Vagina (tissue), 2 donors: ENCODE results near the gene POU2F1. TPM values are rescaled to one million over a fixed set of nuclear protein-coding genes. Genes with fewer than 3 reads are reported as not detected.

Experiments used
- DNase-seq, 2 donors: peaks; one replicate each; pipeline ENCODE4 v3.0.0-alpha.2; 2017; ENCODE audit errors: extremely low spot score in 2 of 2
- H3K27ac ChIP-seq: fragments of 200-600 bp; sonication (generic); one replicate; pipeline ENCODE4 v1.5.1; 2019
- H3K27me3 ChIP-seq: fragments of 200-600 bp; sonication (generic); one replicate; pipeline ENCODE4 v1.5.1; 2019
- H3K36me3 ChIP-seq, 2 donors: fragments of 200-600 bp; sonication (generic); one replicate each; pipeline ENCODE4 v1.5.1; 2017 to 2019
- H3K4me1 ChIP-seq: fragments of 200-600 bp; sonication (generic); one replicate; pipeline ENCODE4 v1.5.1; 2019
- H3K4me3 ChIP-seq, 2 donors: fragments of 200-600 bp; sonication (generic); 1 replicate in 1 of 2; 2 replicates in 1 of 2; pipeline ENCODE4 v1.5.1; 2016 to 2019
- H3K9me3 ChIP-seq: fragments of 200-600 bp; sonication (generic); one replicate; pipeline ENCODE4 v1.5.1; 2019
- CTCF ChIP-seq, 3 experiments: fragments of 450-650 bp in 2 of 3; fragments of 200-600 bp in 1 of 3; sonication (generic) in 1 of 3; IDR thresholded peaks; one replicate each; pipeline ENCODE4 v1.5.1; 2017 to 2019; ENCODE audit warnings: antibody characterized with exemption in 3 of 3, mild to moderate bottlenecking in 2 of 3, moderate library complexity in 2 of 3
- POLR2A ChIP-seq, 2 donors: fragments of 450-650 bp; IDR thresholded peaks; one replicate each; pipeline ENCODE4 v1.6.1; 2017; ENCODE audit warnings: antibody characterized with exemption in 2 of 2, mild to moderate bottlenecking in 2 of 2, moderate library complexity in 2 of 2
- POLR2AphosphoS5 ChIP-seq, 2 donors: sonication (generic); formaldehyde crosslinking; IDR thresholded peaks; one replicate each; pipeline ENCODE4 v1.9.0; 2017; ENCODE audit warnings: antibody characterized with exemption in 2 of 2, mild to moderate bottlenecking in 2 of 2, low read depth in 1 of 2; ENCODE audit not compliant: insufficient read depth in 1 of 2
- intact Hi-C: fragments of 100-400 bp; cut with DNase I; formaldehyde crosslinking; loops from one replicate; pipeline ENCODE4 v1.15.1; 2023
- total RNA-seq: library from RNA; depleted of rRNA; stranded (reverse); fragments of >200 nt; gene quantifications from one replicate; pipeline ENCODE4 v1.2.3, GENCODE V29; 2016

The POU2F1 gene
- total RNA-seq, 1 donor from 2014 or later, result 10.8 TPM

- Histone ChIP-seq H3K4me1 (no peaks in the 10 kb centered on the region), H3K27me3 (no peaks in the 10 kb centered on the region), H3K36me3 (peaks cover 0 to 40% of the 10 kb centered on the region in 2 donors), H3K4me3 (no peak overlapping the region), H3K9me3 (peaks cover 39% of the 10 kb centered on the region), H3K27ac (no peak overlapping the region)
- DNase-seq, result no peak
- intact Hi-C loops, result no loop called here
- no peak for TF ChIP-seq CTCF (IDR thresholded peaks at IDR 0.05)
- TF ChIP-seq POLR2A (IDR thresholded peaks at IDR 0.05), result no peak
- no peak for TF ChIP-seq POLR2AphosphoS5 (IDR thresholded peaks at IDR 0.05; ENCODE audit: insufficient read depth in 1 of 2, low read depth in 1 of 2)
Measured at GRCh38 chr1:167322483-167322882, 101.8 kb downstream of the POU2F1 start.

- intact Hi-C loops, result no loop called here
- TF ChIP-seq POLR2A (IDR thresholded peaks at IDR 0.05) (no peak), POLR2AphosphoS5 (IDR thresholded peaks at IDR 0.05; ENCODE audit: insufficient read depth in 1 of 2, low read depth in 1 of 2) (no peak), CTCF (IDR thresholded peaks at IDR 0.05) (no peak)
Measured at GRCh38 chr1:167325151-167325550, 104.5 kb downstream of the POU2F1 start.

GRCh38 chr1:167328306-167328815 lies 107.7 kb downstream of the POU2F1 start:
- Histone ChIP-seq H3K4me1 (no peaks in the 10 kb centered on the region), H3K27me3 (no peaks in the 10 kb centered on the region)
- TF ChIP-seq CTCF (IDR thresholded peaks at IDR 0.05) (no peak), POLR2AphosphoS5 (IDR thresholded peaks at IDR 0.05; ENCODE audit: insufficient read depth in 1 of 2, low read depth in 1 of 2) (no peak), POLR2A (IDR thresholded peaks at IDR 0.05) (no peak)

More at GRCh38 chr1:167325151-167325550, 104.5 kb downstream of the POU2F1 start:
- Histone ChIP-seq H3K36me3 (peaks cover 0 to 32% of the 10 kb centered on the region in 2 donors), H3K4me1 (no peaks in the 10 kb centered on the region), H3K9me3 (peaks cover 38% of the 10 kb centered on the region), H3K27ac (no peak overlapping the region), H3K27me3 (no peaks in the 10 kb centered on the region), H3K4me3 (no peak overlapping the region)
- no peak for DNase-seq

GRCh38 chr1:167328816-167329483 lies 108.3 kb downstream of the POU2F1 start:
- Histone ChIP-seq H3K9me3 (peaks cover 3% of the 10 kb centered on the region), H3K27ac (no peak overlapping the region), H3K27me3 (no peaks in the 10 kb centered on the region), H3K36me3 (peaks cover 0 to 9% of the 10 kb centered on the region in 2 donors), H3K4me1 (no peaks in the 10 kb centered on the region), H3K4me3 (no peak overlapping the region)
- TF ChIP-seq CTCF (IDR thresholded peaks at IDR 0.05), result no peak
- no peak for TF ChIP-seq POLR2A (IDR thresholded peaks at IDR 0.05)
- no peak for TF ChIP-seq POLR2AphosphoS5 (IDR thresholded peaks at IDR 0.05; ENCODE audit: insufficient read depth in 1 of 2, low read depth in 1 of 2)
- DNase-seq, result no peak
- intact Hi-C loops, result no loop called here

More at GRCh38 chr1:167328306-167328815, 107.7 kb downstream of the POU2F1 start:
- H3K9me3 ChIP-seq, result peaks cover 9% of the 10 kb centered on the region
- H3K36me3 ChIP-seq, result peaks cover 0 to 15% of the 10 kb centered on the region in 2 donors
- DNase-seq, result no peak
- H3K4me3 ChIP-seq, result no peak overlapping the region
- intact Hi-C loops, result no loop called here
- no peak overlapping the region for H3K27ac ChIP-seq
